ENCODE measurements around the gene CYP1A2. TPM values are rescaled to one million over a fixed set of nuclear protein-coding genes. Genes with fewer than 3 reads are reported as not detected.

The CYP1A2 gene
- total and polyA plus RNA-seq, 9 of the 15 experiments (the other 6 are each of a cell fraction or from before 2014, with no cell fraction given): not detected

DNA sequence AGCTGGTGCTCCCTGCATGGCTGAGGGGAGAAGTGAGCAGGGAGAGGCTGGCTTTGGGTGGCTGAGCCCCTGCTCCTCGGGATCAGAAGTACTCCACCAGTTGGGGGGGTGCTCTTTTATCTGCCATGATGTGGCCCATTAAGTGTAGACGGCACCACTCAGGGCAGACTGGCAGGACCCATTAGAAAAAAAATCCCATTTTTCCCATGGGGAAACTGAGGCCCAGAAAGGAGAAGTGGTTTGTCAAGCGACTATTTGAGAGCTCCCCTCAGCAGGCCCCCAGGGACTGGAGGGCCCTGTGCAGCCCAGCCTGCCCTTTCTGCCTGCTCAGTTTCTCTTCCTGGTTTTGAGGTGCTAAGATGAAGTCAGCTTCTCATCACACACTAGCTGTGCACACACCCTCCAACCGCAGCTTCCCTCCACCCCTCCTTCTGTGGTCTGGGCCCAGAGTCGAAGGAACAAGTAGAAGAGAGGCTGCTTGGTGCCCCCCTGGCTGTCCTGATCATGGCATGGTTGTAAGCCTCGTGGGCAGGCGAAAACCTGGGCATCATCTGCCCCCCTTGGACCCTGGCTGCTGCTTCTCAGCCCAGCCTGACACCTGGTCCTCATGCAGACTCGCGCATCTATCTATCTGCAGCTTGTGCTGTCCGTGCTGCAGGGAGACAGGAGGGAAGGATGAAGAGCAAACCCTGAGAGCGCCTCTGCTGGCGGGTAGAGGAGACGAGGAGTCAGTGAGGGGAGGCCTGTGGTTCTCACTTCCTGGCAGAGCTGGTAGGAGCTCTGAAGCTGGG lies 38.8 kb downstream of the CYP1A2 start:
- in situ Hi-C loops (cut with MboI): no loop called here
- Histone ChIP-seq H3K9me1 (ENCODE audit: control insufficient read depth, insufficient read depth, low read length) (no peaks in the 10 kb centered on the region), H3K79me2 (ENCODE audit: control insufficient read depth, insufficient read depth, low read length) (peaks cover 97% of the 10 kb centered on the region), H3K27me3 (ENCODE audit: control insufficient read depth in 2 of 2, insufficient read depth in 2 of 2, low read length in 2 of 2) (no peaks in the 10 kb centered on the region), H3K4me3 (no peak overlapping the region), H3K4me1 (replicated peaks in 1 of 2; ENCODE audit: control insufficient read depth in 2 of 2, insufficient read depth in 2 of 2, low read length in 2 of 2) (peaks cover 42 to 66% of the 10 kb centered on the region in 2 experiments), H3K4me2 (ENCODE audit: insufficient read depth, low read length) (peak overlapping the region; percentile 0; the same call in 1 of the 2 replicates), H3K9ac (ENCODE audit: insufficient read depth in 1 of 2, low read depth in 2 of 2, low read length in 2 of 2) (peak overlapping the region in 1 of 2 experiments; percentile 77; a peak in 2 of 4 replicates), H2AFZ (ENCODE audit: low read depth, low read length) (no peak overlapping the region), H3K27ac (ENCODE audit: extremely low read depth, low read depth, low read length) (no peak overlapping the region), H3K36me3 (ENCODE audit: control insufficient read depth, insufficient read depth, low read length) (peaks cover 68% of the 10 kb centered on the region; the same call in 2 of the 3 replicates), H4K20me1 (replicated peaks; ENCODE audit: control insufficient read depth, insufficient read depth, low read length) (peaks cover 40% of the 10 kb centered on the region), H3K9me3 (replicated peaks; ENCODE audit: control insufficient read depth, insufficient read depth, low read depth, low read length) (no peaks in the 10 kb centered on the region)
- ChIA-PET POLR2A (interaction anchor here (0.6 to 1.3 kb wide), 4 partner anchors 10 to 162 kb away, joined by 3 to 8 read pairs (median 3); no protein-coding TSS in a partner anchor), CTCF (ENCODE audit: low intra/inter-chr PET ratio) (interaction anchor here (1.2 kb wide), 1 partner anchor 12 kb away, joined by 3 read pairs; no protein-coding TSS in a partner anchor)
- peak; percentile 78 for FAIRE-seq
- peak; percentile 83 for ATAC-seq
- WGBS (ENCODE audit: insufficient coverage, low coverage, missing lambda C conversion rate): 39% methylated on average over 13 of the region's 13 CpGs
- no TSS peak for BruUV-seq (replicated peaks)
- intact Hi-C loops (cut with micrococcal nuclease): no loop called here
- DNase-seq (ENCODE audit: extremely low read depth in 1 of 4, low spot score in 3 of 4): peak; percentile 41 to 77 (median 56)
- TF ChIP-seq TAF15 (IDR thresholded peaks at IDR 0.05; ENCODE audit: low read depth, low read length): no peak
- TF ChIP-seq TEAD4 (IDR thresholded peaks at IDR 0.05; ENCODE audit: low read length): no peak
- TF ChIP-seq TEAD4 (CRISPR knock-in tag; IDR thresholded peaks at IDR 0.05; ENCODE audit: borderline replicate concordance): no peak
- TF ChIP-seq ZNF766 (CRISPR knock-in tag; conservative IDR thresholded peaks at IDR 0.05): no peak
- TF ChIP-seq ZNF740 (CRISPR knock-in tag; IDR thresholded peaks at IDR 0.05): no peak
- TF ChIP-seq ZNF740 (tag; IDR thresholded peaks at IDR 0.05): no peak
- peak; percentile 24 to 43; a peak in 3 of 4 replicates for TF ChIP-seq KDM1A (IDR thresholded peaks at IDR 0.05)
- peak; percentile 60 to 76 (median 65) for TF ChIP-seq CTCF (IDR thresholded peaks at IDR 0.05 in 2 of 3, conservative IDR thresholded peaks at IDR 0.05 in 1 of 3; ENCODE audit: insufficient read depth in 2 of 3, low read depth in 1 of 3, low read length in 3 of 3)
- TF ChIP-seq, protein P1, sequence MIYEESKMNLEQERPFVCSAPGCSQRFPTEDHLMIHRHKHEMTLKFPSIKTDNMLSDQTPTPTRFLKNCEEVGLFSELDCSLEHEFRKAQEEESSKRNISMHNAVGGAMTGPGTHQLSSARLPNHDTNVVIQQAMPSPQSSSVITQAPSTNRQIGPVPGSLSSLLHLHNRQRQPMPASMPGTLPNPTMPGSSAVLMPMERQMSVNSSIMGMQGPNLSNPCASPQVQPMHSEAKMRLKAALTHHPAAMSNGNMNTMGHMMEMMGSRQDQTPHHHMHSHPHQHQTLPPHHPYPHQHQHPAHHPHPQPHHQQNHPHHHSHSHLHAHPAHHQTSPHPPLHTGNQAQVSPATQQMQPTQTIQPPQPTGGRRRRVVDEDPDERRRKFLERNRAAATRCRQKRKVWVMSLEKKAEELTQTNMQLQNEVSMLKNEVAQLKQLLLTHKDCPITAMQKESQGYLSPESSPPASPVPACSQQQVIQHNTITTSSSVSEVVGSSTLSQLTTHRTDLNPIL (CRISPR knock-in tag; IDR thresholded peaks at IDR 0.05): no peak
- TF ChIP-seq CREB1 (IDR thresholded peaks at IDR 0.05): no peak
- no peak for TF ChIP-seq CREB1 (CRISPR knock-in tag; IDR thresholded peaks at IDR 0.05)
- TF ChIP-seq CBFA2T3 (IDR thresholded peaks at IDR 0.05): 0 out of 2 replicates have a peak, but pooled peaks have one; percentile 11
- no peak for TF ChIP-seq ZNF316 (IDR thresholded peaks at IDR 0.05)
- no peak for TF ChIP-seq ZNF518B (CRISPR knock-in tag; IDR thresholded peaks at IDR 0.05)

All from K562 (cell line).